Ectodermal cell (in vitro differentiated cells): Measurements from ENCODE around the gene C14orf132.
A peak's percentile ranks its signal among the peaks of the same experiment; 100 is the strongest.

Experiments used
- H3K27ac ChIP-seq: 2 replicates; pipeline ENCODE4 v1.7.0; 2013; ENCODE audit warnings: mild to moderate bottlenecking, low read depth, low read length; ENCODE audit not compliant: insufficient read depth, poor library complexity, severe bottlenecking
- H3K27me3 ChIP-seq: 2 replicates; pipeline ENCODE4 v1.7.0; 2013; ENCODE audit warnings: mild to moderate bottlenecking, low read length; ENCODE audit not compliant: insufficient read depth, control insufficient read depth, poor library complexity, severe bottlenecking
- H3K36me3 ChIP-seq: one replicate; pipeline ENCODE4 v1.7.0; 2013; ENCODE audit warnings: low read length; ENCODE audit not compliant: control insufficient read depth, insufficient read depth
- H3K4me1 ChIP-seq: one replicate; pipeline ENCODE4 v1.7.0; 2013; ENCODE audit warnings: low read length; ENCODE audit not compliant: control insufficient read depth, insufficient read depth
- H3K4me3 ChIP-seq: 2 replicates; pipeline ENCODE4 v1.7.0; 2013; ENCODE audit warnings: low read depth, low read length, control low read depth; ENCODE audit not compliant: insufficient read depth
- H3K9me3 ChIP-seq: 2 replicates; pipeline ENCODE4 v1.7.0; 2013; ENCODE audit warnings: mild to moderate bottlenecking, low read length, moderate library complexity; ENCODE audit not compliant: control insufficient read depth
- whole genome bisulfite sequencing, 2 experiments: methylation state at CpG; one replicate each; pipeline ENCODE4 v1.1.7; 2013; ENCODE audit warnings: missing lambda C conversion rate in 2 of 2; 5-methylcytosine and 5-hydroxymethylcytosine counted together

Gene C14orf132

DNA sequence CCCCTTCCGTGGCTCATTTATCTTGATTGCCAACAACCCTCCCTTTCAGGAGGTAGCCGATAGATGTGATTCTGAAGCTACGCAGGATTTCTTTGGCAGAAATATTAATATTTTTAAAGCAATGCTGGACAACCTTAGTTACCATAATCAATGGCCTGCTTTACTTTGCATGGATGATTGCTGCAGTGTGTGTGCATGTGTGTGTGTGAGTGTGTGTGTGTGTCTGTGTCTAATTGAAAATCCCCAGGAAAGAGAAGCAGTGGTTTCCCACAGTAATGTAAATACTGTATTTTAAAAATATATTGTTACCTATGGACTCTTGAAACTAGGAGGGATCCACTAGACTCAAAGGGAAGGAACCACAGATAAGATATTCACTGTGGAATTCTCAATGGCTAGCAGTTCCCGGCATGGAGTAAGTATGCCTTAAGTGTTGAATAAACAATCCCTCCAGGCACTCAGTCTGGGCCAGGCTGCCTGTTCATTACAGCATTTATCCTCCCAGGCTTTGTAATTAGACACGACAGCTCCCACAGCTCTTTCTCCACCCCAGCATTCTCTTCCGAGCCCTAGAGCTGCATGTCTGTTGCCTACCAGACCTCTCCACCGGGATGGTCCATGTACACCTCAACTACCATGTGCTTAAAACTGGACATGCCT, 22.5 kb upstream of the C14orf132 start:
- Histone ChIP-seq H3K27ac (no peak overlapping the region), H3K4me3 (no peak overlapping the region), H3K27me3 (no peaks in the 10 kb centered on the region), H3K9me3 (no peaks in the 10 kb centered on the region), H3K4me1 (peaks cover 4% of the 10 kb centered on the region), H3K36me3 (no peaks in the 10 kb centered on the region)
- WGBS, 2 experiments, result 39 to 47% methylated on average over 5 to 6 of the region's 7 CpGs

DNA sequence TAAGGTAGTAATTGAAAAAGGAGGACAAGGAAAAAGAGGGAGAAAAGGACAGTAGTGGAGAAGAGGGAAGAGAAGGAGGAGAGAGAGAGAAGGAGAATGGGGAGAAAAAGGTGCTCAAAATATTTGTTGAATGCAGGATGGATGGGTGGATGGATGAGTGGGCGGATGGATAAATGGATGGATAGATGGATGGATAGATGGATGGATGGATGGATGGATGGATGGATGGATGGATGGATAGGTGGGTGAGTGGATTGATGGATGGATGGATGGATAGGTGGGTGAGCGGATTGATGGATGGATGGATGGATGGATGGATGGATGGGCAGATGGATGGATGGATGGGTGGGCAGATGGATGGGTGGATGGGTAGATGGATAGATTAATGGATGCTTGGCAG, 21.3 kb upstream of the C14orf132 start:
- H3K4me1 ChIP-seq, result peaks cover 4% of the 10 kb centered on the region
- no peaks in the 10 kb centered on the region for H3K27me3 ChIP-seq
- H3K4me3 ChIP-seq, result no peak overlapping the region
- WGBS, 2 experiments, result 94 to 96% methylated on average over 2 of the region's 2 CpGs
- no peaks in the 10 kb centered on the region for H3K9me3 ChIP-seq
- H3K27ac ChIP-seq, result no peak overlapping the region
- H3K36me3 ChIP-seq, result no peaks in the 10 kb centered on the region

DNA sequence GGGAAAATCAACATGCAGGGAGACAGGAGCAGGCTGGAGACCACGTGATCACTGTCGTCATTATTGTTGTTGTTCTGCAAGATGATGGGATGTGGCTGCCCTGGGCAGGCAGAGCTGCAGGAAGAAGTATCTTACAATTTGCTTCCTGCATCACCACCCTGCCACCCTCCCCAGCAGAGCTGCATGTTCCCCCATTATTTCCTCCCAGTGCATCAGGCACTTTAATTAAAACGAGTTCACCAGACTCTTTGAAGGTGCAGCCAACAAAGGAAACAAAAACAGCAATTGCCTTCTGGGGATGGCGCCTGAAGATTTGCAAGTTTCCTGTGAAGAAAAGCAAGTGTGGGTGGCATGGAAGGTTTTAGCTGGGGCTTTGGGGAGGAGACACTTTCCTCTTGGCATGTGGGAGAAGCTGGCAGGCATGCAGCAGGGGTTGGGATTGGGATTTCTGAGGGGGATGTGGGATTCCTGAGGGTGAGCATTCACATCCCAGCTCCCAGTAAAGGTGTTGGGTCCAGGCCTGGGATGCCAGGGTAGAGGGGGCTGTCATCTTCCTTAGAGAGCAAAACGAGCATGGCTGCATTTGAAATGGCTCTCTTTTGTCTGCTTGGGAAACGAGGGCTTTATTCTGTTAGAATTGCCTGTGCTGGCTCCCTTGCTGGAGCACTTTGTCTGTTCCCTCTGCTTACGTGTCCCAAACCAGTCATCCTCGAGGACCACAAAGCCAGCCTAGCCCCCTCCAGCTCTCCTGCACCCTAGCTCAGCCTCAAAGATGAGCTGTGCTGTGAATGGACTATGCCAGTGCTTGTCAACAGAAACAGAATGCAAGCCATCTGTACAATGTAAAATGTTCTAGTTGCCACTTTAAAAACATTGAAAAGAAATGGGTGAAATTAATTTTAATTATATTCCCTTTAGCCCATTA, 11.5 kb upstream of the C14orf132 start:
- Histone ChIP-seq H3K36me3 (no peaks in the 10 kb centered on the region), H3K4me1 (peaks cover 19% of the 10 kb centered on the region), H3K9me3 (no peaks in the 10 kb centered on the region), H3K27me3 (no peaks in the 10 kb centered on the region), H3K27ac (peak overlapping the region; percentile 44), H3K4me3 (no peak overlapping the region)
- 37 to 40% methylated on average over 8 of the region's 8 CpGs for WGBS, 2 experiments

DNA sequence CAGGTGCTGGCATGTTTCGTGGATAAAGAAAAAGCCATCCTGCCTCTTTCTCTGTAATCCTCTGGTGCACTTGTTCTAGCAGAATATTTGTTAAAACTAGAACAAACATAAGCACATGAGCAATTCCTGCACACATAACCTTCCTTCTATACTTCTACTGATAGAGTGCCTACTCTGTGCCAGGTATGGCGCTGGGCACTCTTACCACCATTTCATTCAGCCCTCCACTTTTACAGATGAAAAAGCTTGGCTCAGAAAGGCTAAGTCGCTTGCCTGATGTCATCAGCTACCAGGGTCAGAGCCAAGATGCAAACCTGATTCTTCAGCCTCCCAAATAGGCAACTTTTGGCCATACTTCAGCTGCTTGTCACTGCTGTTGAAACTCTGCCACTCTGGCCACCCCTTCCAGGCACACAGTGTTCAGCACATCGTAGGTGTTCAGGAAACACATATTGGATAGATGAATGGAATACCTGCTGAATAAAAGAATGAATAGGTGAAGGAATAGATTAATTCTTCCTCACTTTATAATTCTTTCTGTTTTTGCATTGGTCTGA, 10.0 kb upstream of the C14orf132 start:
- Histone ChIP-seq H3K9me3 (no peaks in the 10 kb centered on the region), H3K36me3 (no peaks in the 10 kb centered on the region), H3K4me1 (peaks cover 19% of the 10 kb centered on the region), H3K4me3 (no peak overlapping the region), H3K27ac (no peak overlapping the region), H3K27me3 (no peaks in the 10 kb centered on the region)
- 96% methylated on average over 3 to 4 of the region's 4 CpGs for WGBS, 2 experiments

DNA sequence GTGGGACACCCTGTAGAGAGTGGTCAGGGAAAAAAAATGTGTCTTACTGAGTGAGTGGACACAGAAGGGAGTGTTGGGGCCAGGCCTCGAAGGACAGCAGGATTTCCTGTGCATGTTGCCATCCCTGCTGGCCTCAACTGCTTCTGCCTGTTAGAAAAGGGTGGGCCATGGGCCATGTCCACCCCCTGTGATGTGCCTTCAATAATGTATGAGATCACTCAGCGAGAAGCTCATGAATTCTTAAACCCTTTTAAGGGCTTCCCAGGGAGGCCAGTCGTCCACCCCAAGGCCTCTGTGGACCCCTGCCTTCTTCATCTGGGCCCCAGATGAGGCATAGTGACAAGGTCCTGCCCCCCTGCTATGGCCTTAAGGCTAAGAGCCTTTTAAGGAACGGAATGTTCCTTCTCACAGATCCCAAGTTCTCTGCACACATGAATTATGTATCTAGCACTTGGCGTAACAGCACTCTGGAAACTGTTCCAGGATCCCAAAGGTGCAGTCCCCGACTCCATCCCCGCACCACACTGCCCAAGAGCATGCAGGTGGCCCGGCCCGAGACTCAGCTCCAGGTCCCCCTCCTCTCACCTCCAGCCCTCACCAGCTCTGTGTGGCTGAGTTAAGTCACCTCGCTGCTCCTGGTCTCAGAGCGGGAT, 8.9 kb upstream of the C14orf132 start:
- Histone ChIP-seq H3K4me1 (peaks cover 19% of the 10 kb centered on the region), H3K4me3 (no peak overlapping the region)
- 84 to 86% methylated on average over 11 of the region's 11 CpGs for WGBS, 2 experiments

DNA sequence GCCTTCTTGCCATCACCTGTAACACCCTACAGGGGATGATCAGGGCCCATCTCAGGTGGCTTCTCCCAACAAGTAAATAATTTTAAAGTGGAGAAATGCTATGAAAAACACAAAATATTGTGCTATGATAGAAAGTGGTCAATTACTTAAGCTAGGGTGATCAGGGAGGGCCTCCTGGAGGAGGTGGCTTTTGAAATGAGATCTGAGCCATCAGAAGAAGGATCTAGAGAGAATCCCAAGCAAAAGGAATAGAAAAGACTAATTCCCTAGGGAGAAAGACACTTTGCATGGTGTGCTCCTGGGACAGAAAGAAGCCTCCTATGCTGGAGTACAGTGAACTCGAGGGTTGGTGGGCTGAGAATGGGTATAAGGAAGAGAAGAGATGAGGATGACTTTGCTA, 7.5 kb upstream of the C14orf132 start:
- H3K27ac ChIP-seq, result no peak overlapping the region
- no peak overlapping the region for H3K4me3 ChIP-seq
- H3K36me3 ChIP-seq, result no peaks in the 10 kb centered on the region
- no peaks in the 10 kb centered on the region for H3K27me3 ChIP-seq
- 97 to 100% methylated on average over 1 of the region's 1 CpG for WGBS, 2 experiments
- no peaks in the 10 kb centered on the region for H3K9me3 ChIP-seq
- peaks cover 19% of the 10 kb centered on the region for H3K4me1 ChIP-seq

More for the DNA sequence above, 8.9 kb upstream of the C14orf132 start:
- H3K36me3 ChIP-seq, result no peaks in the 10 kb centered on the region
- no peak overlapping the region for H3K27ac ChIP-seq
- no peaks in the 10 kb centered on the region for H3K27me3 ChIP-seq
- H3K9me3 ChIP-seq, result no peaks in the 10 kb centered on the region

DNA sequence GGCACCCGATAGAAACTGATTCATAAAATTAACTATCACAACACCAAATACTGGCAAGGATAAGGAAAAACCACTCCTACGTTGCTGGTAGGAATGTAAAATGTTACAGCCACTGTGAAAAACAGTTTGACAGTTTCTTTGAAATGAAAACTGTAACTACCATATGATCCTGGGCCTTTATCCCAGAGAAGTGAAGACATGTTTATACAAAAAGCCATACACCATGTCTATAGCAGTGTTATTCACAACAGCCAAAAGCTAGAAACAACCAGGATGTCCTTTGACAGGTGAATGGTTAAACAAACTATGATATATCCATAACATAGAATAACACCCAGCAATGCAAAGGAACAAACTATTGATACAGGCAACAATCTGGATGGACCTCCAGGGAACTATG, 3.7 kb upstream of the C14orf132 start:
- WGBS, 2 experiments, result 87 to 100% methylated on average over 1 to 2 of the region's 2 CpGs
- Histone ChIP-seq H3K27ac (no peak overlapping the region), H3K27me3 (peaks cover 32% of the 10 kb centered on the region), H3K4me3 (no peak overlapping the region), H3K4me1 (peaks cover 3% of the 10 kb centered on the region), H3K9me3 (no peaks in the 10 kb centered on the region), H3K36me3 (no peaks in the 10 kb centered on the region)

DNA sequence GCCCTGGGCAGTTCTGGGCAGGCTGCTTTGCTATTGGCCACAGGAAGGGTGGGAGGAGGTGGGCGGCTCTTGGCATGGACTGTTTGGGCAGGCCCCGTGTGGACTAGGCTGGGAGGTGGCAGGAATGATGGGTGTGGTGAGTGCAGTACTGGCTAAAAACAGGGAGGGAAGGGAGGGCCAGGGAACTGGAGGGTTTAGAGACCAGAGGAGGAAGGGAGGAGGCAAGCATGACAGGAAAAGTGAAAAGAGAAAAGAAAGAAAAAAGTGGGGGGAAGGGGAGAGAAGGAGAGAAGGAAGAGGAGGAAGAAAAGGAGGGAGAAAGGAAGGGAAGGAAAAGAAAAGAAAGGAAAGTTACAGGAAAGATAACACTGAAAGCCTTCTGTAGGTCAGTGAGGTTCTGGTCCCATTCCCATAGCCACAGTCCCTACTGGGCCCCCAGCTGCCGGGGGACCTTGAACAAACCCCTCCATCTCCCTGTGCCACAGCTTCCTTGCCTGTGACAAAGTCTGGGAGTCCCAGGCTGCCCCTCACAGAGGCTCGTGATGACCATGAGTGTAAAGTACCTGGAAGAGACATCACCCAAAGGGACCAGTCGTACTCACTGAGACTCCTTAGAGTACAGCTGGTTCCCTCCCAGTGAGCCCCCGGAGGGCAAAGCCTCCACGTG, 1.1 kb upstream of the C14orf132 start:
- no peaks in the 10 kb centered on the region for H3K9me3 ChIP-seq
- no peak overlapping the region for H3K4me3 ChIP-seq
- H3K27me3 ChIP-seq, result peaks cover 33% of the 10 kb centered on the region
- H3K27ac ChIP-seq, result no peak overlapping the region
- WGBS, 2 experiments, result 39 to 42% methylated on average over 7 of the region's 7 CpGs
- H3K36me3 ChIP-seq, result no peaks in the 10 kb centered on the region
- no peaks in the 10 kb centered on the region for H3K4me1 ChIP-seq

DNA sequence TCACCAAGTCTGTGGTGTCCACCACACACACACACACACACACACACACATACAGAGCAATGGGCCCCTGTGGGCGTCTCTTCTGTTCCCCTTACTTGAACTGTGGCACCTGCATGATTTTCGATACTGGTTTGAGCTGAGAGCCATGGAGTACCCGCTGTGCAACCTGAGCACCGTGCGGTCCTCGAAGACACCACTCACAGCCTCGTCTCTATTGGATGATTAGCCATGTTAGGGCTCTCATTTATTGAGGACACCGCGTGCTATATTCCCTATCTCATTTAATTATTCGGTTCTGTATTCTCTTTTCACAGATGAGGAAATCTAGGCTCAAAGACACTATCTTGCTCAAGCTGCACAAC, 623 bp upstream of the C14orf132 start:
- WGBS, 2 experiments, result 30 to 34% methylated on average over 10 of the region's 10 CpGs
- Histone ChIP-seq H3K4me1 (no peaks in the 10 kb centered on the region), H3K4me3 (peak overlapping the region; percentile 58), H3K9me3 (no peaks in the 10 kb centered on the region), H3K27me3 (peaks cover 33% of the 10 kb centered on the region), H3K27ac (no peak overlapping the region), H3K36me3 (no peaks in the 10 kb centered on the region)
